HG03064 (cell line): ENCODE measurements around the gene GNA12.
"Not testable (repeated sequence)": the region's sequence is repeated elsewhere in the genome, so short reads cannot be mapped to it uniquely, and the experiment has no call there.

Experiments used
- ATAC-seq: cut with Tn5 transposase; IDR thresholded peaks from one replicate; pipeline ENCODE4 v1.9.1; 2021; ENCODE audit warnings: low read depth; ENCODE audit not compliant: unreplicated experiment

GNA12 gene

DNA sequence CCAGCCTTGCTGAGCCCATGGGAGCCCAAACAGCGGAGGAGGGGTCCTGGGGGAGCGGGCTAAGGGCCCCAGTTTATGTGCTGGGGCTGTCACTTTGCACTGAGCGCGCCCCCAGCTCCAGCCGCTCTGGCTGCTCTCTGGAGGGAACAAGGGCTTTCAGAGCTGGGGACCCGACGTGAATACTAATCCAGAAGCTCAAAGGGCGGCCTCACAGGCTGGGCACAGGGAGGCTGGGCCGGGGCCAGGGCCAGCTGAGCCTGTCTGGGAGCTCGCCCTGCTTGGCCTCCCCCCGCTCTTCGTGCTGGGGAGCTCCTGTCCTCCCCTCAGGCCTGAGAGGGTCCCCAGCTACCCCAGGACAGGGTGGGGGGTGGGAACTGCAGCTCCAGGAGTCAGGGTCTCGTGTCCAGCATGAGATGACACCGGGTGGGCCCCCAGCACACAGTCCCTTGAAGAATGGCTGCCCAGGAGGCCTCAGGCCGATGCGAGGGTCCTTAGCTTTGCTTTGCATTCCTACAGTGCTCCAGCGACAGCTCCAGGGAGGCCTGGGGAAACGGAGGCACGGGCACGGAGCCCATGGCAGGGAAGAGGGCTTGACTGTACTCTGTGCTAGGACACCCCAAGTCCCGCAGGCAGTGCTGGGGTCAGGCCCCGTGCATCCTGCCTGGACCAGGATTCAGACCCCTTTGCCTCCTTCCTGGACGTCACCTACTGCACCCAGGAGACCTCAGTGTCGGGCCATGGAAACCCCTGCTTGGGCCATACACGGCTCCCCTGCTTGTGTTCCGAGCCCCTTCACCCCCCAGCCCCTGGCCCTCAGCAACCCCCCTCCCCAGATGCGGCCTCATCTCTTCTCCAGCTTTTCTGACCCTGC lies 161.9 kb downstream of the GNA12 start:
- no peak for ATAC-seq

DNA sequence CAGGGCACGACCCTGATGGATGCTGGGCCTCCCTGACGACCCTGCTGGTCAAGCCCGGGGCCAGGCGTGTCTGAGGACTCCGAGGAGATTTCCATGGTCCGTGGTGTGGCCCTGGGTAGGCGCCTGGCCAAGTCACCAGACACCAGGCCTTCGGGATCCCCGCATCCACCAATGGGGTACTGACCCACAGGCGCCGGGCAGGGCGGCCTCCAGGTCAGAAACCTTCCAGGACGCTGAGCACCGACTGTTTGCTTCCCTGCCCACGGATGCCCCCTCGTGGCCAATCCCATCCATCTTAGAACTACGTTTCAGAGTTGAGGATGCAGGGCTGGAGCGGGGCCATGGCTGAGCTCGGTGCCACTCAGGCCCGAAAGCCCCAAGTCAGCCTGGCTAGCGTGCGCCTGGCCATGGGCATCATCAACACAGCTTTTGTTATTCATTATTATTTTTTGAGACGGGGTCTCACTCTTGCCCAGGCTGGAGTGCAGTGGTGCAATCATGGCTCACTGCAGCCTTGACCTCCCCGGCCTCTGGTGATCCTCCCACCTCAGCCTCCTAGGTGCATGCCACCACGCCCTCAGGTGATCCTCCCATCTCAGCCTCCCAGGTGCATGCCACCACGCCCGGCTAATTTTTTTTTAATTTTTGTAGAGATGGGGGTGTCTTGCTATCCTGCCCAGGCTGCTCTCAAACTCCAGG lies 163.2 kb downstream of the GNA12 start:
- ATAC-seq, result no peak

DNA sequence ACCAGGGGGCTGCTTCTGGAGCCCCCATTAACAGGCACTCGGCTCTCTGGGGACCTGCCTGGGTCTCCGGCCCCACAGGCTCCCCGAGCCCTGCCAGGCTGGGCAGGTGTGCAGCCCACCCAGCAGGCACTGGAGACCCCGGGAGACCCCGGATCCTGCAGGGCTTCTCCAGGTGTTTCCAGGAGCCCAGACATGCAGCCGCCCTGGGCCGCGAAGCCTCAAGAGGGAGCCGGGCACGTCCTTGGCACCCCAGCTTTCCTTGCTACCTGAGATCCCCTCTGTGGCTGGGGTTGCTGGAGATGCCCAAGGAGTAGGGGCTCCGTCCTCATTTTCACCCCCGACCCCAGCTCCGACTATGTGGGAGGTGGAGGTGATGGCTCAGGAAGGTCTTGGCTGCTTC lies 163.9 kb downstream of the GNA12 start:
- ATAC-seq, result no peak

DNA sequence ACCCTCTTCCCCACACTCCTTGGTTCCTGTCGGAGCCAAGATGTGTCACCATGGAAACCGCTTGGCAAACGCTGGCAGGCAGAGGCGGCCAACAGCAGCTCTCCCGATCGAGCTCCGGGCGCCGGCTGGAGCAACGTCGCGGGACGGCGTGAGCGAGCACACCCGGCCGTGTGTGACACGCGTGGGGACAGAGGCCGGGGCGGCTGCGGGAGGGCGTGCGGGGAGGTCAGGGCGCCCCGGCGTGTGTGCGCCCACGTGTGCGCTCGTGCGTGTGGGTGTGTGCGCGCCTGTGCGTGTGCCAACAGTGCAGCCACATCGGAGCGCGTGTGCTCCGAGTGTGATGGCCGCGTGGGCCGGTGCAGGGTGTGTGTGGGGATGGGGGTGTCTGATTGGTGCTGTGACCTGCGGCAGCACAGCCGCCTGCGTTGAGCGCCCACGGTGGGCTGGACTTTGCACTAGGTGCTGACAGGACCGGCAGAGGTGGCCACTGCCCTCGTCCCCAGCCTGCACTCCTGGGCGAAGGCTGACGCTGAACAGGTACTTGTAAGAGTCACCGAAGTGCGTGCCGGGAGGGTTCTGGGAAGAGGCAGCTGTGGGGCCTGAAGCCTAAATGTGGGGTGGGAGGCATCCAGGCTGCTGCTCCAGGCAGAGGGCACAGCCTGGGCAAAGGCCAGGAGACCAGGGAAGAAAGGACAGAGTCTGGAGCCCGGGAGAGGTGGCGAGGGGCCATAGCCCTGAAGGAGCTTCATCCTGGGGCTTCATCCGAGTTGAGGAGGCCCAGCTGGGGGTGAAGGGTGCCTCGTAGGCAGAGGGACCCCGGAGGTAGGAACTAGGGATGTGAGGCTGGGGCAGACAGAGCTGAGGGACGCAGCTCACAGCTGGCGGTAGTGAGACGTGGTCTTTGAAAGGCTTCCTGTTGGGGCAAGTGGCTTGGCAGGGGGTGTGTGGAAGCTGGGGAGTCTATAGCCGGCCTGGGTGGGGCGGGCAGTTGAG lies 164.7 kb downstream of the GNA12 start:
- ATAC-seq, result not testable (repeated sequence)

DNA sequence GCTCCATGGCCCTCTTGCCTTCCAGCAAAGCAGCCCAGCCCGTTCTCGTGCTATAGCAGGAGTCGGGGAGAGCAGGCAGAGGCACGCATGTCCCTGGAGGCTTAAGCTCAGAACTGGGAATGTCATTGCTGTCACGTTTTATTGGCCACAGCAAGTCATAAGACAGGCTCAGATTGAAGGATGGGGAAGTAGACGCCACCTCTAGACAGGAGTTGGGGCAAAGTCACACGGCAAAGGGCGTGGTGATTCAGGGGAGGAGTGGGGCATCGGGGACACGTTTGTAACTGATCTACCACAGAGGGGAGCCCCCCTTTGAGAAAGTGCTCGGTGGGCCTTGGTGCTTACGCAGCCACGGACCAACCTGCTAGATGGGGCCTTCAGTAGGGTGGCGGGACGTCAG lies 165.7 kb downstream of the GNA12 start:
- ATAC-seq, result not testable (repeated sequence)
